ENCODE results near the gene EXOC2. TPM values are rescaled to one million over a fixed set of nuclear protein-coding genes. Genes with fewer than 3 reads are reported as not detected.

The EXOC2 gene
- total and polyA plus RNA-seq, 2 donors (not counting 1 experiment from before 2014, with no cell fraction given) = 12.2 to 45.0 TPM

GRCh38 chr6:583116-583515 is 109.8 kb downstream of the EXOC2 start:
- Histone ChIP-seq H2AFZ (ENCODE audit: insufficient read depth, low read depth, low read length, poor library complexity, severe bottlenecking) (no peak overlapping the region), H3K4me3 (ENCODE audit: control extremely low read depth in 1 of 5, extremely low read depth in 1 of 5, insufficient read depth in 1 of 5, low read depth in 2 of 5, low read length in 4 of 5) (no peak overlapping the region), H3K9ac (ENCODE audit: low read length) (no peak overlapping the region), H3K9me3 (ENCODE audit: control extremely low read depth in 1 of 3, control insufficient read depth in 2 of 3, insufficient read depth in 1 of 3, low read length in 2 of 3) (no peaks in the 10 kb centered on the region), H4K20me1 (ENCODE audit: control insufficient read depth, insufficient read depth, low read length, poor library complexity, severe bottlenecking) (peaks cover 7% of the 10 kb centered on the region), H3K27me3 (replicated peaks in 1 of 4; ENCODE audit: control extremely low read depth in 1 of 4, control insufficient read depth in 3 of 4, insufficient read depth in 4 of 4, low read length in 3 of 4) (no peaks in the 10 kb centered on the region), H3K79me2 (ENCODE audit: control insufficient read depth, insufficient read depth, low read length) (no peaks in the 10 kb centered on the region), H3K4me2 (replicated peaks; ENCODE audit: low read depth, low read length, poor library complexity, severe bottlenecking) (no peak overlapping the region), H3K27ac (ENCODE audit: low read length in 2 of 2) (no peak overlapping the region), H3K36me3 (replicated peaks in 1 of 2; ENCODE audit: control extremely low read depth in 1 of 2, control insufficient read depth in 1 of 2, extremely low read depth in 1 of 2, insufficient read depth in 2 of 2, low read length in 1 of 2) (peaks cover 2 to 3% of the 10 kb centered on the region in 2 experiments), H3K4me1 (ENCODE audit: control insufficient read depth in 2 of 2, insufficient read depth in 2 of 2, low read length in 2 of 2) (no peaks in the 10 kb centered on the region)
- ATAC-seq (ENCODE audit: low read depth) (no peak), DNase-seq (no peak)
- Mint-ChIP-seq H3K27ac (no peak overlapping the region), H3K4me3 (no peak overlapping the region), H3K27me3 (no peaks in the 10 kb centered on the region), H3K9me3 (ENCODE audit: insufficient read depth) (no peaks in the 10 kb centered on the region), H3K4me1 (no peaks in the 10 kb centered on the region)
- WGBS (ENCODE audit: insufficient coverage) = no CpG with 5 or more reads among the region's 1 CpG
- ChIA-PET CTCF (interaction anchor here (0.7 to 3.7 kb wide), 3 partner anchors 9 to 34 kb away, joined by 3 to 23 read pairs (median 3); no protein-coding TSS in a partner anchor), POLR2A (interaction anchor here (0.6 kb wide), 1 partner anchor 150 kb away, joined by 5 read pairs; no protein-coding TSS in a partner anchor)
- intact Hi-C loops (cut with micrococcal nuclease) = no loop called here
- no peak for TF ChIP-seq EZH2 (IDR thresholded peaks at IDR 0.05; ENCODE audit: borderline replicate concordance, insufficient read depth, low read depth, low read length, poor library complexity, severe bottlenecking)
- TF ChIP-seq, protein P1, sequence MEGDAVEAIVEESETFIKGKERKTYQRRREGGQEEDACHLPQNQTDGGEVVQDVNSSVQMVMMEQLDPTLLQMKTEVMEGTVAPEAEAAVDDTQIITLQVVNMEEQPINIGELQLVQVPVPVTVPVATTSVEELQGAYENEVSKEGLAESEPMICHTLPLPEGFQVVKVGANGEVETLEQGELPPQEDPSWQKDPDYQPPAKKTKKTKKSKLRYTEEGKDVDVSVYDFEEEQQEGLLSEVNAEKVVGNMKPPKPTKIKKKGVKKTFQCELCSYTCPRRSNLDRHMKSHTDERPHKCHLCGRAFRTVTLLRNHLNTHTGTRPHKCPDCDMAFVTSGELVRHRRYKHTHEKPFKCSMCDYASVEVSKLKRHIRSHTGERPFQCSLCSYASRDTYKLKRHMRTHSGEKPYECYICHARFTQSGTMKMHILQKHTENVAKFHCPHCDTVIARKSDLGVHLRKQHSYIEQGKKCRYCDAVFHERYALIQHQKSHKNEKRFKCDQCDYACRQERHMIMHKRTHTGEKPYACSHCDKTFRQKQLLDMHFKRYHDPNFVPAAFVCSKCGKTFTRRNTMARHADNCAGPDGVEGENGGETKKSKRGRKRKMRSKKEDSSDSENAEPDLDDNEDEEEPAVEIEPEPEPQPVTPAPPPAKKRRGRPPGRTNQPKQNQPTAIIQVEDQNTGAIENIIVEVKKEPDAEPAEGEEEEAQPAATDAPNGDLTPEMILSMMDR (IDR thresholded peaks at IDR 0.05) = no peak

DNA sequence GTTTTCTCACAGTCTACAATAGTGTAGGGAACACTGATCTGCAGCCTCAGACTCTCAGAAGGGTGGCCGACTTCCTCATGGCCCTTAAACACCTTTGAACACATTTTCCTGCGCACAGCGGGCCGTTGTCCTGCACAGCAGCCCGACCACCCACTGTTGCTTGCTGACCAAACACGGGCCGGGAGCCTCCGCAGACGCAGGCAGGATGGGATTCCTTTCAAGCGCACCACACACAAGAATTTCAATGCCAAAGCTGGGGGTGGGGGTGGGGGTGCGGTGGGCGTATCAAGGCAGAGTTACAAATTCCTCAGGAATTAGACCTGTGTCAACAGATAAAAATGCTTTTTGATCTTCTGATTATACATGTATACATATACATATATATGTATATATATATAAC is 110.6 kb downstream of the EXOC2 start:
- WGBS (ENCODE audit: insufficient coverage) = 98% methylated on average over 4 of the region's 12 CpGs
- no peaks in the 10 kb centered on the region for H3K27me3 Mint-ChIP-seq
- no peaks in the 10 kb centered on the region for H3K9me3 Mint-ChIP-seq (ENCODE audit: insufficient read depth)
- H3K4me3 ChIP-seq (ENCODE audit: control extremely low read depth in 1 of 5, extremely low read depth in 1 of 5, insufficient read depth in 1 of 5, low read depth in 2 of 5, low read length in 4 of 5) = no peak overlapping the region
- DNase-seq = no peak
- H3K4me3 Mint-ChIP-seq = no peak overlapping the region
- ChIA-PET CTCF (interaction anchor here (3.7 kb wide), 1 partner anchor 11 kb away, joined by 23 read pairs; no protein-coding TSS in a partner anchor), POLR2A (interaction anchor here (0.6 kb wide), 1 partner anchor 151 kb away, joined by 5 read pairs; no protein-coding TSS in a partner anchor)
- intact Hi-C loops (cut with micrococcal nuclease) = no loop called here
- no peaks in the 10 kb centered on the region for H3K79me2 ChIP-seq (ENCODE audit: control insufficient read depth, insufficient read depth, low read length)
- no peak overlapping the region for H3K27ac Mint-ChIP-seq
- no peak overlapping the region for H3K9ac ChIP-seq (ENCODE audit: low read length)
- H3K4me1 Mint-ChIP-seq = no peaks in the 10 kb centered on the region
- no peak for TF ChIP-seq EZH2 (IDR thresholded peaks at IDR 0.05; ENCODE audit: borderline replicate concordance, insufficient read depth, low read depth, low read length, poor library complexity, severe bottlenecking)
- TF ChIP-seq, protein P1 (IDR thresholded peaks at IDR 0.05) = no peak
- no peaks in the 10 kb centered on the region for H3K27me3 ChIP-seq (replicated peaks in 1 of 4; ENCODE audit: control extremely low read depth in 1 of 4, control insufficient read depth in 3 of 4, insufficient read depth in 4 of 4, low read length in 3 of 4)
- no peaks in the 10 kb centered on the region for H3K4me1 ChIP-seq (ENCODE audit: control insufficient read depth in 2 of 2, insufficient read depth in 2 of 2, low read length in 2 of 2)
- H2AFZ ChIP-seq (ENCODE audit: insufficient read depth, low read depth, low read length, poor library complexity, severe bottlenecking) = no peak overlapping the region
- peaks cover 7% of the 10 kb centered on the region for H4K20me1 ChIP-seq (ENCODE audit: control insufficient read depth, insufficient read depth, low read length, poor library complexity, severe bottlenecking)
- H3K4me2 ChIP-seq (replicated peaks; ENCODE audit: low read depth, low read length, poor library complexity, severe bottlenecking) = no peak overlapping the region
- no peak for ATAC-seq (ENCODE audit: low read depth)
- H3K36me3 ChIP-seq (replicated peaks in 1 of 2; ENCODE audit: control extremely low read depth in 1 of 2, control insufficient read depth in 1 of 2, extremely low read depth in 1 of 2, insufficient read depth in 2 of 2, low read length in 1 of 2) = peaks cover 2 to 3% of the 10 kb centered on the region in 2 experiments
- no peak overlapping the region for H3K27ac ChIP-seq (ENCODE audit: low read length in 2 of 2)
- no peaks in the 10 kb centered on the region for H3K9me3 ChIP-seq (ENCODE audit: control extremely low read depth in 1 of 3, control insufficient read depth in 2 of 3, insufficient read depth in 1 of 3, low read length in 2 of 3)

All from B cell (primary cell).